ENCODE results near the gene PLA2R1.
A peak's percentile ranks its signal among the peaks of the same experiment; 100 is the strongest.

The PLA2R1 gene

DNA sequence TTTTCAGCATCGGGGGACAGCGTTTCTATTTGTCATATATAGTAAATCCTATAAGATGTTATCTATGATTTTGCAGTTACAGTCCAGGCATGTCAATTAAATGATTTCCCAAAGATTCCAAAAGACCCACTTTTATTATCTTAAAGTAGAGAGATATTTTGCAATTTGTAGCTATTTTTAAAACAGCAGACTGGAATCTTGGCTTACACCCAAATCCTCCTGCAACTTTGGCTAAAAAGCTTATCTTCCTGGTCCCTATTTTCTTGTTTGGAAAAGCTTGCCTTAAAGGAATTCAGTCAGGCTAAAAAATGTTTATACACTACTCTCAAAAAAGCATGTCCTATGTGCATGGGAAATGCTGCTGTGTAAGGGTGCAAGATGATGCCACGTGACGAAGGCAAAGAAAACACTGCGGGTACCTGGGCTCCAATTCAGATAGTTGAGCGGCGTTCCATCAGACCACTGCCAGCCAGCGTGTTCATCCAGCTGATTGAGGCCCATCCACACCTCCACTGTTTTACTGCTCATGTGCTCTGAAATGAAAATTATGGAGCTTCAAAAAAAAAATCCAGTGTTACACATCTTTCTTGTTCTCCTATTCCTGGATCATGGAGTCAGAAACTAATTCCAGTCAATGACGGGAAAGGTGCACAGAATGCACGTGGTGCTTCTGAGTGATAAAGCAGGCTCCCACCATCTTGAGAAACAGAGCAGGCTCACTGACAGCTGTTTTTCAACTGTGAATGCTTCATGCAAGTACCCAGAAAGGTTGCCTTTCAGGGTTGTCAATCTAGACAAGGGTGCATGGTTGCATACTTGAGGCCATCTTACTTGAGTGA, 33.8 kb downstream of the PLA2R1 start:
- Histone ChIP-seq H2BK15ac (replicated peaks; ENCODE audit: low read depth) (no peak overlapping the region), H4K8ac (ENCODE audit: low read depth, low read length) (no peak overlapping the region), H3K27me3 (ENCODE audit: insufficient read depth, low read length, poor library complexity) (no peaks in the 10 kb centered on the region), H3K18ac (ENCODE audit: low read length) (no peak overlapping the region), H4K5ac (ENCODE audit: low read length) (no peak overlapping the region), H3K27ac (ENCODE audit: low read depth, low read length) (no peak overlapping the region), H2BK5ac (ENCODE audit: low read length) (no peak overlapping the region), H2AK5ac (ENCODE audit: low read length) (no peak overlapping the region), H3K56ac (ENCODE audit: low read length) (no peak overlapping the region), H3K79me1 (ENCODE audit: low read length) (no peaks in the 10 kb centered on the region), H3K23ac (ENCODE audit: low read length) (no peak overlapping the region), H3K4me1 (ENCODE audit: control insufficient read depth, low read depth, low read length) (no peaks in the 10 kb centered on the region), H3K4me2 (ENCODE audit: low read length) (no peak overlapping the region), H3K4ac (ENCODE audit: low read depth, low read length) (no peak overlapping the region), H3K79me2 (ENCODE audit: control insufficient read depth, insufficient read depth, low read length) (no peaks in the 10 kb centered on the region), H3K9ac (ENCODE audit: low read length) (no peak overlapping the region), H3K36me3 (ENCODE audit: control insufficient read depth, insufficient read depth, low read length) (no peaks in the 10 kb centered on the region), H3K4me3 (ENCODE audit: low read length) (no peak overlapping the region), H2BK120ac (ENCODE audit: low read depth, low read length) (no peak overlapping the region)
- DNase-seq = no peak
- WGBS (ENCODE audit: extremely low coverage, insufficient coverage, low lambda C conversion rate) = no CpG with 5 or more reads among the region's 10 CpGs

DNA sequence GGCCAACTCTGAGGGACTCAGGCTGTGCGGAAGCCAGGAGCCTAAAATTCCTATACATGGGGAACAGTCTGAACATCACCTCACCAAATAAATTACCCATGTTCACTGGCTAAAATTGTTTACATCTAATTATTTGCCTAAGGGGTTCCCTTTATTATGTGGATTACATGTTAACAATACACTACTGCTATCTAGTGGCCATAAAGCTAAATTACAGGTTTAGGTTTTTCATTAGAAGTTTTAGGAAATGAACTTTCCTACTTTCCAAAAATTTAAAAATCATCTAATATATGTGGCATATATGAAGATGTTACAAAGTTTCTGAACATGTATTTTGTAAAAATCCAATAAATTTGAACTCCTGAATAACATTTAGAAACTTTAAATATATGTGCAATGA, 40.3 kb downstream of the PLA2R1 start:
- Histone ChIP-seq H3K79me2 (ENCODE audit: control insufficient read depth, insufficient read depth, low read length) (no peaks in the 10 kb centered on the region), H3K27ac (ENCODE audit: low read depth, low read length) (no peak overlapping the region), H3K36me3 (ENCODE audit: control insufficient read depth, insufficient read depth, low read length) (no peaks in the 10 kb centered on the region), H2BK5ac (ENCODE audit: low read length) (no peak overlapping the region), H3K27me3 (ENCODE audit: insufficient read depth, low read length, poor library complexity) (no peaks in the 10 kb centered on the region), H2BK120ac (ENCODE audit: low read depth, low read length) (no peak overlapping the region), H3K4me1 (ENCODE audit: control insufficient read depth, low read depth, low read length) (no peaks in the 10 kb centered on the region), H3K79me1 (ENCODE audit: low read length) (no peaks in the 10 kb centered on the region), H2AK5ac (ENCODE audit: low read length) (no peak overlapping the region), H3K23ac (ENCODE audit: low read length) (no peak overlapping the region), H3K4ac (ENCODE audit: low read depth, low read length) (no peak overlapping the region), H3K18ac (ENCODE audit: low read length) (no peak overlapping the region), H3K9ac (ENCODE audit: low read length) (no peak overlapping the region), H2BK15ac (replicated peaks; ENCODE audit: low read depth) (no peak overlapping the region), H4K8ac (ENCODE audit: low read depth, low read length) (no peak overlapping the region), H3K4me2 (ENCODE audit: low read length) (no peak overlapping the region), H3K4me3 (ENCODE audit: low read length) (no peak overlapping the region), H4K5ac (ENCODE audit: low read length) (no peak overlapping the region), H3K56ac (ENCODE audit: low read length) (no peak overlapping the region)
- peak; percentile 30 for DNase-seq
- no CpG with 5 or more reads among the region's 1 CpG for WGBS (ENCODE audit: extremely low coverage, insufficient coverage, low lambda C conversion rate)

GRCh38 chr2:160019374-160020090, 42.9 kb downstream of the PLA2R1 start:
- Histone ChIP-seq H3K27ac (ENCODE audit: low read depth, low read length) (no peak overlapping the region), H3K4me1 (ENCODE audit: control insufficient read depth, low read depth, low read length) (no peaks in the 10 kb centered on the region), H3K36me3 (ENCODE audit: control insufficient read depth, insufficient read depth, low read length) (no peaks in the 10 kb centered on the region), H3K56ac (ENCODE audit: low read length) (no peak overlapping the region), H3K27me3 (ENCODE audit: insufficient read depth, low read length, poor library complexity) (no peaks in the 10 kb centered on the region), H2BK120ac (ENCODE audit: low read depth, low read length) (no peak overlapping the region), H3K79me2 (ENCODE audit: control insufficient read depth, insufficient read depth, low read length) (no peaks in the 10 kb centered on the region), H4K8ac (ENCODE audit: low read depth, low read length) (no peak overlapping the region), H4K5ac (ENCODE audit: low read length) (no peak overlapping the region), H2BK5ac (ENCODE audit: low read length) (no peak overlapping the region), H3K23ac (ENCODE audit: low read length) (no peak overlapping the region), H3K79me1 (ENCODE audit: low read length) (no peaks in the 10 kb centered on the region), H3K9ac (ENCODE audit: low read length) (no peak overlapping the region), H3K4me3 (ENCODE audit: low read length) (no peak overlapping the region), H2AK5ac (ENCODE audit: low read length) (no peak overlapping the region), H3K4ac (ENCODE audit: low read depth, low read length) (no peak overlapping the region), H3K18ac (ENCODE audit: low read length) (no peak overlapping the region), H2BK15ac (replicated peaks; ENCODE audit: low read depth) (no peak overlapping the region), H3K4me2 (ENCODE audit: low read length) (no peak overlapping the region)
- WGBS (ENCODE audit: extremely low coverage, insufficient coverage, low lambda C conversion rate) = no CpG with 5 or more reads among the region's 2 CpGs
- no peak for DNase-seq

DNA sequence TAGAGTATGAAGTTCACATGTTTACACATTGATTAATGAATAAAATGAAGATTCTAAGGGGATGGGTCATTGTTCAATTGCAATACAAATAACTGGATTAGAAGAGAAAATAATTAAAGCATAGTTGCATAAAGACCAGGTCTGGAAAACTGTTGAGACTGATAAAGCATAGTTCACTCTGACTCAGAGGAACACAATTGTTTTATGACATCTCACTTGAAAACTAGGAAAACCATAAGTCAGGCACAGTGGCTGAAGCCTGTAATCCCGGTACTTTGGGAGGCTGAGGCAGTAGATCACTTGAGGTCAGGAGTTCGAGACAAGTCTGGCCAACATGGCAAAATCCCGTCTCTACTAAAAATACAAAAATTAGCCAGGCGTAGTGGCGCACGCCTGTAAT, 46.7 kb downstream of the PLA2R1 start:
- no peak overlapping the region for H4K5ac ChIP-seq (ENCODE audit: low read length)
- no peaks in the 10 kb centered on the region for H3K79me2 ChIP-seq (ENCODE audit: control insufficient read depth, insufficient read depth, low read length)
- no CpG with 5 or more reads among the region's 6 CpGs for WGBS (ENCODE audit: extremely low coverage, insufficient coverage, low lambda C conversion rate)
- no peak overlapping the region for H3K9ac ChIP-seq (ENCODE audit: low read length)
- no peaks in the 10 kb centered on the region for H3K27me3 ChIP-seq (ENCODE audit: insufficient read depth, low read length, poor library complexity)
- H3K36me3 ChIP-seq (ENCODE audit: control insufficient read depth, insufficient read depth, low read length) = no peaks in the 10 kb centered on the region
- H3K4ac ChIP-seq (ENCODE audit: low read depth, low read length) = no peak overlapping the region
- no peak overlapping the region for H2BK5ac ChIP-seq (ENCODE audit: low read length)
- H2BK15ac ChIP-seq (replicated peaks; ENCODE audit: low read depth) = no peak overlapping the region
- no peak for DNase-seq
- no peak overlapping the region for H3K23ac ChIP-seq (ENCODE audit: low read length)
- no peak overlapping the region for H3K4me2 ChIP-seq (ENCODE audit: low read length)
- H2AK5ac ChIP-seq (ENCODE audit: low read length) = no peak overlapping the region
- H2BK120ac ChIP-seq (ENCODE audit: low read depth, low read length) = no peak overlapping the region
- no peak overlapping the region for H3K56ac ChIP-seq (ENCODE audit: low read length)
- H3K4me3 ChIP-seq (ENCODE audit: low read length) = no peak overlapping the region
- H3K79me1 ChIP-seq (ENCODE audit: low read length) = no peaks in the 10 kb centered on the region
- H4K8ac ChIP-seq (ENCODE audit: low read depth, low read length) = no peak overlapping the region
- no peak overlapping the region for H3K27ac ChIP-seq (ENCODE audit: low read depth, low read length)
- no peaks in the 10 kb centered on the region for H3K4me1 ChIP-seq (ENCODE audit: control insufficient read depth, low read depth, low read length)
- H3K18ac ChIP-seq (ENCODE audit: low read length) = no peak overlapping the region

DNA sequence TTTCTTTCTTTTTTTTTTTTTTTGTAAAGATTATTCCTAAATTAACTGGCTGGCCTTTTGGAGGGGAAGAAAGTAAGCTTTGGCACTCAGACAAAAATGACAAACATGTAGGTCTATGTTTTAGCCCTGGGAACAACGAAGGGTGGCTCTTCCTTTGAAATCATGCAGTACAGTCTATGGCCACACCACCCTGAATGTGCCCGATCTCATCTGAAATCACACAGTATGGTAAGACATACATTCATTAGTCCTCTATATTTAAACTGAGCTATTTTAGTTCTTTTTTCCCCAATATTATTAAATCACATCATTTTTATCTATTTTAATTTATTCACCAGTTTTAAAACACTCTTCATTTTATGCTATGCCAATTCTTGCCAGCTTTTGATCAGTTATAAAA, 48.2 kb downstream of the PLA2R1 start:
- Histone ChIP-seq H3K9ac (ENCODE audit: low read length) (no peak overlapping the region), H3K4me2 (ENCODE audit: low read length) (no peak overlapping the region), H3K23ac (ENCODE audit: low read length) (no peak overlapping the region), H3K27ac (ENCODE audit: low read depth, low read length) (no peak overlapping the region), H2AK5ac (ENCODE audit: low read length) (no peak overlapping the region), H3K4ac (ENCODE audit: low read depth, low read length) (no peak overlapping the region), H4K8ac (ENCODE audit: low read depth, low read length) (no peak overlapping the region), H3K36me3 (ENCODE audit: control insufficient read depth, insufficient read depth, low read length) (no peaks in the 10 kb centered on the region), H3K79me2 (ENCODE audit: control insufficient read depth, insufficient read depth, low read length) (no peaks in the 10 kb centered on the region), H3K4me1 (ENCODE audit: control insufficient read depth, low read depth, low read length) (no peaks in the 10 kb centered on the region), H3K4me3 (ENCODE audit: low read length) (no peak overlapping the region), H2BK5ac (ENCODE audit: low read length) (no peak overlapping the region), H3K27me3 (ENCODE audit: insufficient read depth, low read length, poor library complexity) (no peaks in the 10 kb centered on the region), H4K5ac (ENCODE audit: low read length) (no peak overlapping the region), H2BK120ac (ENCODE audit: low read depth, low read length) (no peak overlapping the region), H3K18ac (ENCODE audit: low read length) (no peak overlapping the region), H3K79me1 (ENCODE audit: low read length) (no peaks in the 10 kb centered on the region), H3K56ac (ENCODE audit: low read length) (no peak overlapping the region), H2BK15ac (replicated peaks; ENCODE audit: low read depth) (no peak overlapping the region)
- no CpG with 5 or more reads among the region's 2 CpGs for WGBS (ENCODE audit: extremely low coverage, insufficient coverage, low lambda C conversion rate)
- no peak for DNase-seq

Data from mesendoderm (in vitro differentiated cells).